Skeletal muscle tissue (tissue), 4 donors: ENCODE data around the gene DNAJB13. TPM values are rescaled to one million over a fixed set of nuclear protein-coding genes. Genes with fewer than 3 reads are reported as not detected.
"Not testable (repeated sequence)": the region's sequence is repeated elsewhere in the genome, so short reads cannot be mapped to it uniquely, and the experiment has no call there.

ENCODE experiments used
- H3K27ac ChIP-seq: one replicate; pipeline ENCODE4 v1.7.0; 2013; ENCODE audit warnings: mild to moderate bottlenecking, low read depth, low read length, inconsistent platforms
- H3K27me3 ChIP-seq, 3 donors: one replicate each; pipeline ENCODE4 v1.7.0; 2013; ENCODE audit warnings: low read length in 3 of 3; ENCODE audit not compliant: control insufficient read depth in 3 of 3, insufficient read depth in 3 of 3
- H3K36me3 ChIP-seq, 3 donors: one replicate each; pipeline ENCODE4 v1.7.0; 2013; ENCODE audit warnings: low read length in 3 of 3; ENCODE audit not compliant: control insufficient read depth in 3 of 3, insufficient read depth in 3 of 3
- H3K4me1 ChIP-seq, 3 donors: one replicate each; pipeline ENCODE4 v1.7.0; 2013; ENCODE audit warnings: low read length in 3 of 3, mild to moderate bottlenecking in 3 of 3; ENCODE audit not compliant: control insufficient read depth in 3 of 3, insufficient read depth in 3 of 3
- H3K4me3 ChIP-seq, 3 donors: one replicate each; pipeline ENCODE4 v1.7.0; 2013; ENCODE audit warnings: low read length in 3 of 3
- H3K9ac ChIP-seq, 3 donors: one replicate each; pipeline ENCODE4 v1.7.0; 2013; ENCODE audit warnings: low read length in 3 of 3, mild to moderate bottlenecking in 3 of 3, moderate library complexity in 2 of 3, low read depth in 1 of 3
- H3K9me3 ChIP-seq, 3 donors: one replicate each; pipeline ENCODE4 v1.7.0; 2013; ENCODE audit warnings: low read length in 3 of 3; ENCODE audit not compliant: control insufficient read depth in 3 of 3
- total RNA-seq: library from RNA; depleted of rRNA; stranded (reverse); fragments of >200 nt; gene quantifications from one replicate; pipeline ENCODE4 v1.2.3, GENCODE V29; 2014
- donor health status: Osteomylitis.

DNAJB13 gene
- total RNA-seq, 1 donor from 2014 or later, result not detected

DNA sequence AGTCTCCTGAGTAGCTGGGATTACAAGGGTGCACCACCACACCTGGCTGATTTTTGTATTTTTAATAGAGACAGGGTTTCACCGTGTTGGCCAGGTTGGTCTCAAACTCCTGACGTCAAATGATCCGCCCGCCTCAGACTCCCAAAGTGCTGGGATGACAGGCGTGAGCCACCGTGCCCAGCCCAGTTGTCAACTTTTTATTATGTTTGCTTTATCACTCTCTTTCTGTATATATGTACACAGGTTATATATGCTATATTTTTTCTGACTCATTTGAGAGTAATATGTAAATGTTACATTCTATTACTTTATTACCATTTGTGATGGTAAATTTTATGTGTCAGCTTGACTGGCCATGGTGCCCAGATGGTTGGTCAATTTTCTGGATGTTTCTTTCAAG lies 18.9 kb upstream of the DNAJB13 start:
- Histone ChIP-seq H3K27me3 (no peaks in the 10 kb centered on the region), H3K27ac (no peak overlapping the region), H3K36me3 (peaks cover 16 to 31% (median 25%) of the 10 kb centered on the region in 3 donors), H3K4me1 (no peaks in the 10 kb centered on the region), H3K9me3 (no peaks in the 10 kb centered on the region), H3K9ac (no peak overlapping the region), H3K4me3 (no peak overlapping the region)

GRCh38 chr11:73932781-73933180 lies 18.0 kb upstream of the DNAJB13 start:
- Histone ChIP-seq H3K9me3 (no peaks in the 10 kb centered on the region), H3K4me1 (no peaks in the 10 kb centered on the region), H3K27me3 (no peaks in the 10 kb centered on the region), H3K9ac (no peak overlapping the region), H3K36me3 (peaks cover 8 to 23% (median 17%) of the 10 kb centered on the region in 3 donors), H3K27ac (no peak overlapping the region), H3K4me3 (no peak overlapping the region)

GRCh38 chr11:73936047-73936446 lies 14.8 kb upstream of the DNAJB13 start:
- not testable (repeated sequence) for H3K4me1 ChIP-seq, H3K9me3 ChIP-seq, H3K27ac ChIP-seq, H3K9ac ChIP-seq, H3K27me3 ChIP-seq, H3K4me3 ChIP-seq
- H3K36me3 ChIP-seq, result peaks cover 3 to 12% (median 6%) of the 10 kb centered on the region in 3 donors

DNA sequence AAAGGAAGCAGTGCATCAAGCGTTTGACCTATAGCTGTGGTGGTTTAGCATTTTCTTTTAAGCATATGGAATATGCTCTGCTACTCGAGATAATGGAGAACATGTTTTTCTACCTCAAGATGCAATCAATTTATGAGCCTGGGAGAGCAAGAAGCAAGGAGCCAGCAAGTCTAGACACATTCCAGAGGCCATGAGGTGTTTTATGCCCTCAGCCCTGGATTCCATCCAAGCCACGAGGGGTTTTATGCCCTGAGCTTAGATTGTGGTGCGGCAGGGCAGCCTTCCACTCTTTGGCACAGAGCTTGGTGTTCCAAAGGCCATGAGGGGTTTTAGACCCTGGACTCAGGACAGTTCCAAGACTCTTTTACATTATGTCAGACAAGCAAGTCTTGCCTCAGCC lies 11.7 kb upstream of the DNAJB13 start:
- Histone ChIP-seq H3K27me3 (no peaks in the 10 kb centered on the region), H3K9me3 (no peaks in the 10 kb centered on the region), H3K4me3 (no peak overlapping the region), H3K9ac (no peak overlapping the region), H3K36me3 (peaks cover 0 to 3% (median 3%) of the 10 kb centered on the region in 3 donors), H3K27ac (no peak overlapping the region), H3K4me1 (no peaks in the 10 kb centered on the region)

DNA sequence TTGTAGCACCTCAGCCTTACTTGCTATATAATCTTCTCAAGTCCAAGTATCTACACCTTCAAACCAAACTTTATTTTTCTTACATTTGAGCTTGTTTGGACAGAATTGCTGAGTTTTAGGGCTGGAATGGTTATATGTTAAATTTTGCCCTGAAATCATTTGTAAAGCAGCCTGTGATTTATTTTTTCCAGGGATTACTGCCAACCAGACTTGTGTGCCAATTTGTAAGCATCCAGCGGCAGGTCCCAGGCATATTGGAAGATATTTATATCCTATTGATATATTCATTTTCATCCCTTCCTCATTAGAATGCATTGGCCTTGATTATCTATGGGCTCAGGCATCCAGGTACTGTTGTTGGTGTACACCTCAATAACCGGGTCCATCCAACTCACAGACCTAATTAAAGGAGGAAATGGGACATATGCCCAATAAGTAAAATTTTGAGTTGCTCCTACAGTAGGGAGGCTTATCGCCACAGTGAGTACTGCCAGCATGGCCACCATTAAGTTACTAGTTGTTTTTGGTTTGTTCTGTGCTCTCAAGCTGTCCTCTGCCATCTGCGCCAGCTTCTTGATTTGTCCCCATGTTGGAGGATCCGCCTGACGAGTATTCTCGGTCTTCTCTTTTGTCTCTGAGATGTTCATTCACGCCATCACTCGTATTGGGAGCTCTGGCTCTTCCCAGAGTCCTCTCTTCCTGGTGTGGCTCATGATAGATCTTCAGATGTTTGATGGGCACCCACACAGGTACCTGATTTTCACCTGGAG lies 9.8 kb upstream of the DNAJB13 start:
- H3K27me3 ChIP-seq, result no peaks in the 10 kb centered on the region
- H3K27ac ChIP-seq, result no peak overlapping the region
- H3K9me3 ChIP-seq, result no peaks in the 10 kb centered on the region
- H3K4me3 ChIP-seq, result no peak overlapping the region
- no peak overlapping the region for H3K9ac ChIP-seq
- no peaks in the 10 kb centered on the region for H3K36me3 ChIP-seq
- no peaks in the 10 kb centered on the region for H3K4me1 ChIP-seq

DNA sequence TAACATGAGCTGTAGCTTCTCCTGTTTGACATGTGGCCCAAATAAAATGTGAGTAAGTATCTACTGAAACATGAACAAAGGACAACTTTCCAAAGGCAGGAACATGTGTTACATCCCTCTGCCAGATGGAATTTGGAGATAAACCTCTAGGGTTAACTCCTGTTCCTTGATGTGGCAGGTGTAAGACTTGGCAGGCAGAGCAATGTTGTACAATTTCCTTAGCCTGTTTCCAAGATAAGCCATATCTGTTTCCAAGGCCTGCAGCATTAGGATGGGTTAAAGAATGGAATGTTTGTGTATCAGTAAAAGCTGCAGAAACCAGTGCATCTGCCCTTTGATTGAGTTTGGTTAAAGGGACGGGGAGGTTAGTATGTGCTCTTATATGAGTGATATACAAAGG lies 8.8 kb upstream of the DNAJB13 start:
- Histone ChIP-seq H3K4me3 (no peak overlapping the region), H3K27me3 (no peaks in the 10 kb centered on the region)

DNA sequence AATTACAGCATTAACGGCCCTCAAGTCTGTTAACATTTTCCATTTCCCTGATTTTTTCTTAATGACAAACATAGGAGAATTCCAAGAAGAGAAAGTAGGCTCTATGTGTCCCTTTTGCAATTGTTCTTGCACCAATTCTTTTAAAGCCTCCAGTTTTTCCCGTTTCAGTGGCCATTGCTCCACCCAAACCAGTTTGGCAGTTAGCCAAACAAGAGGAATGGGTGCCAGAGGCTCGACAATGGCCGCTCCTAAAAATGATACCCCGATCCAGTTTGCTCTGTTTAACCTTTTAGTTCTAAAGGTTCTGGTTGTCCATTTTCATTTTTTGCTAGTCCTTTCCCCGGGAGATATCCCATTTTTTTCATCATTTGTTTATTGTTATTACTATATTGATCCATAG lies 6.7 kb upstream of the DNAJB13 start:
- Histone ChIP-seq H3K36me3 (no peaks in the 10 kb centered on the region), H3K27ac (no peak overlapping the region), H3K4me1 (no peaks in the 10 kb centered on the region), H3K9ac (no peak overlapping the region), H3K4me3 (no peak overlapping the region), H3K27me3 (no peaks in the 10 kb centered on the region), H3K9me3 (no peaks in the 10 kb centered on the region)

More for the DNA sequence above, 8.8 kb upstream of the DNAJB13 start:
- Histone ChIP-seq H3K9me3 (no peaks in the 10 kb centered on the region), H3K27ac (no peak overlapping the region), H3K36me3 (no peaks in the 10 kb centered on the region), H3K9ac (no peak overlapping the region), H3K4me1 (no peaks in the 10 kb centered on the region)

- Histone ChIP-seq H3K36me3 (no peaks in the 10 kb centered on the region), H3K9ac (no peak overlapping the region), H3K27me3 (no peaks in the 10 kb centered on the region), H3K9me3 (no peaks in the 10 kb centered on the region), H3K27ac (no peak overlapping the region), H3K4me3 (no peak overlapping the region), H3K4me1 (no peaks in the 10 kb centered on the region)
These were observed 5.9 kb upstream of the DNAJB13 start for GRCh38 chr11:73944901-73945300.

DNA sequence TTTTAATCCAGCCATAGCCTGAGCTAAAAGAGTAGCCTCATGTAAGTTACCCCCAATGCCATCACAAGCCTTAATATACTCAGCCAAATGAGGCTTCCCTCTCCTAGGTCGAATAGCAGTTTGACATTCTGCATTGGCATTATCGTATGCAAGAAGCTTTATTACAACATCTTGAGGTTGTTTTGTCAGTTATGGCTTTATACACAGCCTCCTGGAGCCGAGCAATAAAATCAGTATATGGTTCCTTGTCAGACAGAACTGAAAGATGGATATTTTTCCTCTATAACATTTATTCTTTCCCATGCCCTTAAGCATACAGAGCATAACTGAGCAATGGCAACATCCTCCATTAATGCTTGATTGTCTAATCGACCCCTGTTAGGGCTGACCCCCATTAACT lies 5.4 kb upstream of the DNAJB13 start:
- H3K4me1 ChIP-seq, result no peaks in the 10 kb centered on the region
- no peaks in the 10 kb centered on the region for H3K27me3 ChIP-seq
- no peak overlapping the region for H3K4me3 ChIP-seq
- no peak overlapping the region for H3K9ac ChIP-seq
- no peaks in the 10 kb centered on the region for H3K36me3 ChIP-seq
- H3K9me3 ChIP-seq, result no peaks in the 10 kb centered on the region
- no peak overlapping the region for H3K27ac ChIP-seq

GRCh38 chr11:73946798-73947458 lies 3.9 kb upstream of the DNAJB13 start:
- Histone ChIP-seq H3K9ac (no peak overlapping the region), H3K9me3 (no peaks in the 10 kb centered on the region), H3K27ac (no peak overlapping the region), H3K4me1 (no peaks in the 10 kb centered on the region), H3K4me3 (no peak overlapping the region), H3K36me3 (no peaks in the 10 kb centered on the region), H3K27me3 (no peaks in the 10 kb centered on the region)
